Hematopoietic multipotent progenitor cell treated with erythropoietin and hydrocortisone succinate and interleukin-3 and kit ligand, for 4 days (in vitro differentiated cells): ENCODE results near the gene IL12B.
"Not testable (repeated sequence)": the region's sequence is repeated elsewhere in the genome, so short reads cannot be mapped to it uniquely, and the experiment has no call there.

Source experiments
- DNase-seq: peaks from one replicate; pipeline ENCODE4 v3.0.0-alpha.2; 2015

The IL12B gene

DNA sequence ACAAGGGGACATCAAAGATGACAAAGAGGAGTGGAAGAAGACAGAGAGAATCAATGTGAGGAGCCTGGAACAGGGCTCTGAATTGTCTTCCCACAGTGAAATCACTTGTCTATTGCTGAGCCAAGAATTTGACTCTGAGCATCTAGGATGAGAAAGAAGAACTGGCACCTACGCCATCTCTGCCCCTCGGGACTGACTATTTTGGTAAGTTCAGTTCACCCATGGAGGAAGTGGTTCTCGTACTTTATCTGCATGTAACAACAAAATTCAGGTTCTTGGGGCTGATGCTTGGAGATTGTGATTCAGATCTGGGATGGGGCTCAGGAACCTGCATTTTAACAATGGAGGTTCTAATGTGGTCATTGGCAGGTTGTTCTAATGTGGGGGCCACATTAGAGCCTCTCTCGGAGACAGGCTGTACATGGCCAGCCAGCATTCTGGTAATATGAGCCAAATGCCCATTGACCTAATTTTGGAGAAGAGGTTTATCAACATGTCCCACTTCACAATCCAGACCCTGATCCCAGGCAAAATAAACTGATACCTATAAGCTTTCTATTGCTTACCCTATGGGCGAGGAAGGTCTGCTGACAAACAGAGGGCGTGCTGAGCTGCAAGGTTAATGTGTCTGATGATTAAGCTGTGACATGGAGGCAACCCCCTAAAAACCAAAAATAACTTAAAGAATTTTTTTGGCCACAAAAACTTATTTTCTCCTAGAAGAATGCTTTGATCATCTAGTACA lies 2.7 kb upstream of the IL12B start:
- no peak for DNase-seq

DNA sequence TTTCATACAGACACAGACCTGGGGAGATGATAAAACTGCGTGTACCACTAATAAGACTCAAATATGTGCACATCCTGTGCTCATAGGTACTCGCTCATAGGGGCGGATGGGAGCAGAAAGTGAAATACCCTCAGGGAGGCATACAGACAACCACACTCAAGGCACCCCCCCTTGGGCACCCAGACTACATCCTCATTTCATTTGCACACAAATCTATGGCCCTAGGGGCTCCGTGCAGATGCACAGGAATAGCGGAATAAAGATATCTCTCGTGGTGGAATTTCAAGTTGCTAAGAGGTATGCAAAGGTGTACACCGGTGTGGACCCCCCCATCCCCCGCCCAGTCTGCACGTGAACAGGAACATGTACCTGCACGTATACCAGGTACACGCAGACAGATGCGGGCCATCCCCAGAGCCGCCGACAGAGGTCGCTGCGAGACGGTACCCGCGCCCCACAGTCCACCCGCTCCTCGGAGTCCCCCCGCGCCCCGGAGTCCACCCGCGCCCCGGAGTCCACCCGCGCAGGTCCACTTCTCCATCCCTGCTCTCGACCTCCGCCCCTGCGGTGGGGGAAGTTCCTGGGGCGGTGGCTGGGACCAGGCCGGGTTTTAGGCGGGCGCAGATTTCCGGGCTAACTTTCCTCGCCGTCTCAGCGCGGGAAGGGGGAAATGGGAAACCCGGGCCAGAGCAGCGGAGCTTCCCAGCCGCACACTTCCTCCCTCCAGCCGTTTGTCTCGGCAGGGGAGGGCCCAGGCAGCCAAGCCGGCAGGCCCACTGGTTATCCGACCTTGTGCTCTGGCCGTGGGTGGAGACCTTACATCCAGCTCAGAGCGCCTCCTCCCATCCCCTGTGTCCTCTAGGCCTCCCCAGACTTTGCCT lies 1.0 kb upstream of the IL12B start:
- DNase-seq, result peak; percentile 60

DNA sequence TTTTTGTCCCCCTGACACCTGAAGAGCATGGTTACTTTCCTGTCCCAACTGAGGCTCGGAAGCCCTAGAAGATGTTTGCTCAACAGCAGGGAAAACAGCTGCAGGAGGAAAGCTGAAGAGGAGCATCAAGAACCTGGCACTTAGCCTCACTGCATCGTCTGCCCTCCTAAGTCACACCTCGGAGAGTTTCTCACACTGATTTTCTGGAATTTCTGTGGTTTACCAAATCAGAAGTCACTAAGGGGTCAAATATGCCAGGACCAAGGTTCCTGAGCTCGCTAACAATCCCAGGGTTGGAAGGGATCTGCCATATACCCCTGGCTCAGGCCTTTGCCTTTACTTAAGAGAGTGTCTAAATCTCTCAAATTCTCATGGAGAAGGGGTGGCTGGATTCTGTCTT lies 5.3 kb downstream of the IL12B start:
- DNase-seq, result no peak

DNA sequence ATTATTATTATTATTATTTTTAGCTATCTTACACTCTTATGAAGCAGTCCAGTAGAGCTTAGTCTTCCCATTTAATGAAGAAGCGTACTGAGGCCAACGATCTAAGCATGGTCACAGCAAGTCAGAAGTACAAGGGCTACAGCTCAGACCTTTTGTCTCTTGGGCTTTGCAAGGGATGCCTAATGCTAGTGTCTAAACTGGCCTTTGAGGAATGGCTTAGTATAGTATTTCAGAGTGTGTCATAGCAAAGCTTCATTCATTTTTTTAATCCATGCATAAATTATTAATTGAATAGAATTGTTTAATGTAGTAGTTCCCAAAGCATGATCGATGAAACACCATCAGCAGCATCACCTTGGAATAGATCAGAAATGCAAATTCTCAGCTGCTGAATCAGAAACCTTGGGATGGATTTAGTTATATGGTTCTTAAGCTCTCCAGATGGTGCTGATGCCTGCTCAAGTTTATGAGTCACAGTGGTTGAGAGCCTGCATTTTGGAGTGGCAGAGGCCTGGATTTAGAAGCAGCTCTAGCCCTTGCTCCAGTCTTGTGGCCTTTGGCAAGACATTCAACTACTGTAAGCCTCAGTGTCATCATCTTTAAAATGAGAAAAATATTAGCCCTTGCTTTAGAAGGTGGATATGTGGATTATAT lies 6.1 kb downstream of the IL12B start:
- no peak for DNase-seq

DNA sequence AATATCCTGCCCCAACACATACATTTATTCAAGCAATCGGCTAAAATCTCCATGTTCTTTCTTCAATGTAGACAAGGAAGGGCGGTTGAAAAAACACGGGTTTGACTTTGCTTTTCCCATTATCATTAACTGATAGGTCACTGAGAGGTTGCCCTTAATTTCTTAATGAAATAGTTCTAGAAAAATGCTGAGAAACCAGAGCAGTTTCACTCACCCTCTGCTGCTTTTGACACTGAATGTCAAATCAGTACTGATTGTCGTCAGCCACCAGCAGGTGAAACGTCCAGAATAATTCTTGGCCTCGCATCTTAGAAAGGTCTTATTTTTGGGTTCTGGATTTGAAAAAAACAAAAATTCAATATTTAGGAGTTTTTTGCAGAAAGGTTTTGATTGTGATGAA lies 8.1 kb downstream of the IL12B start:
- DNase-seq, result no peak

DNA sequence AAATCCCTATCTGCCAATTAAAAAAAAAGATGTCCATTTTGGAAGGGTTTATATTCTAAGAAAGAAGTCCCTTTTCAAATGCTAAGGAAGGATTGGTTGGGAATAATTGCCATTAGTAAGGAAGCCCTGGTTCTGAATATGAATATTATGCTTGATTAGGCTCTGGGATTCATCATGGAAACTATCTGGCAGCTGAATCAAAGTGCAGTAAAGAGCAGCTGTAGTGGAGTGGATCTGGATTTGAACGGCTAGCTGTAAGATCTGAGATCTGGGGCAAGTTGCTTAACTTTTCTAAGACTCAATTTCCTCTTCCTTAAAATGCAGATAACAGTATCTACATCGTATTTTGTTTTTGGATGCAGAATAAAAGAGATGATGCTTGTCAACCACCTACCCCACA lies 10.5 kb downstream of the IL12B start:
- peak; percentile 39 for DNase-seq

DNA sequence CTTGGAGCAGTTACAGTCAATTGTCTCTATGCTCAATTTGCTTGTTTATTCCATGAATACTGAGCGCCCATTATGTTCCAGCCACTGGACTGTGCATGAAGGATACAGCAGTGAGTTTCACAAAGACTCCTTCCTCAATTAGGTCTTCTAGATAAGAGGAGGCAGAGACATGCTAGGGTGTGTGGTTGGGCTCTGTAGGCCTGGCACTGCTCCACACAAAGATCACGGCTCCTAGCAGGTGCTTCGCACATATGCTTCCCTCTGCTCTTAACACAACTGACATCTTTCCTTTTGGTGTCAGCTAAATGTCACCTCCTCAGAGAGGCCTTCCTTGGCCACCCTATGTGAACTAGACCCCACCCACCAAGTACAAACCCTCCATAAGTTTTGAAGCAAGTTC lies 10.9 kb downstream of the IL12B start:
- peak; percentile 57 for DNase-seq

DNA sequence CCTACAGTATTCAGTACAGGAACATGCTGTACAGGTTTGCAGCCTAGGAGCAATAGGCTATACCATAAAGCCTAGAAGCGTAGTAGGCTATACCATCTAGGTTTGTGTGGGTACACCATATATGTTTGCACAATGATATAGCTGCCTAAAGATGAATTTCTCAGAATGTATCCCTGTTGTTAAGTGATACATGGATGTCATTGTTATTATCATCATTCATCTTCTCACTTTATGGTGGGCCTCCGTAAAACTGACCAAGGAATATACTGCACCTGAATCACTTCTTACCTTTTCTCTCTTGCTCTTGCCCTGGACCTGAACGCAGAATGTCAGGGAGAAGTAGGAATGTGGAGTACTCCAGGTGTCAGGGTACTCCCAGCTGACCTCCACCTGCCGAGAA lies 11.8 kb downstream of the IL12B start:
- no peak for DNase-seq

DNA sequence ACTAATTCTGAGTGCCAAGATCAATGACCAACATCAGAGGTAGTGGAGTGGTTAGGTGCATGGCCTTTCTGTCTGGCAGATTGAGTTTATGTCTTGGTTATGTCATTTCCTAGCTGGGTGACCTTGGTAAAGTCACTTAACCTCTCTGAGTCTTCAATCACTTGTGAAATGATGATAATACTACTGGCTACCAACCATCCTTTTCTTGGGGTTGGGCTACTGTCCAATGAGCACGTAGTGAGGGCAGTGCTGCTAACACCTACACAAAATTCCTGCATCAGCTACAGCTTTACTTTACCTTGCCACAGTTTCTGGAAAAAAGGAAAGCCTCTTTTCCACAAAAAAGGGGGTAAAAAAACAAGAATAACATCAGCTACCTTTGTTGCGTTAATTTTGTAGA lies 12.4 kb downstream of the IL12B start:
- no peak for DNase-seq

DNA sequence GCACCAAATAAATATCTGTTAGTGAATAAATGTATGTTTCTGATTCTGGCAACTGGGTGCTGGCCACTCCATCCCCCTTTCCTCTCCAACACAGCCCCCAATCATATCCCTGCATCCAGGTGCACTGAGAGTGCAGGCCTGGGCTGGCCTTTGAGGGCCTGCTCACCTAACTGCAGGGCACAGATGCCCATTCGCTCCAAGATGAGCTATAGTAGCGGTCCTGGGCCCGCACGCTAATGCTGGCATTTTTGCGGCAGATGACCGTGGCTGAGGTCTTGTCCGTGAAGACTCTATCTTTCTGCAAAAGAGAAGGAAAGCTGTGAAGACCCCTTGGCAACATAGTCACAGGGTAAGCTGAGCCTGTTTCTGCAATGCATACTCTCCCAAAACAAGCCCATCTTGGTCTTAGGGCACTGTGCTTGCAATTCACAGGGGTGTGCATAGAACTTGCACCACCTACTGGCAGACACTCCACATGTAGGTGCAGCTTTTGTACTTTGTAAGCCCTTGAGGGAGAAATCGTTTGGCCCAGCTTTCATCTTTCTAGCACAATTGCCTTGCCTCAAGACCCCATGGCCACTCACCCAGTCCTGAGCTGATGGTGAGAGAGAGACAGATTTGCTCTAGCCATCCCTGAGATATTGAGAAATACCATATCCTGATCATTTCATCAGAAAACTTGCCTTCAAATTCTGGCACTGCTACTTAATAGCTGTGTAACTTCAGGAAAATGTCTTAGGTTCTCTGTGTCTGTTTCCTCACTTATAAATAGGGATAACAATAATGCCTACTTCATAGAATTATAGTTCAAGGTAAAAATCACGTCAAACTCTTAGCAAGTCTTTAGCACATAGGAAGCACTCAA lies 13.5 kb downstream of the IL12B start:
- peak; percentile 75 for DNase-seq

DNA sequence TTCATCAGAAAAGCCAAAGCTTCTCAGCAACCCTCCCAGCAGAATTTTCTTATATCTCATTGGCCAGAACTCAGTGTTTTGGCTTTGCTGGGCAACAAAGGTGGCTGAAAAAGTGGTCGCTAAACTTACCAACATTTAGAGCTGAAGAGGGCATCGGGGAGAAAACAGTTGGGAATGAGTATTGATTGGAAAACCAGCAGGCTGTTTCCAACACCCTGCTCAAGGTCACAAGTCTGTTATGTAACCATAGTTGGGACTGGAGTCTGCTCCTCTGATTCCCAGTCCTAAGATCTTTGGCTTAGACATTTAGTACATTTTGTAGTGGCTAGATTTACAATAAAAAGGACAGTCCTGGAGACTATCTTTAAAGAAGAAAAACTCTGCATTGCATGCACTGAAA lies 17.1 kb downstream of the IL12B start:
- no peak for DNase-seq

DNA sequence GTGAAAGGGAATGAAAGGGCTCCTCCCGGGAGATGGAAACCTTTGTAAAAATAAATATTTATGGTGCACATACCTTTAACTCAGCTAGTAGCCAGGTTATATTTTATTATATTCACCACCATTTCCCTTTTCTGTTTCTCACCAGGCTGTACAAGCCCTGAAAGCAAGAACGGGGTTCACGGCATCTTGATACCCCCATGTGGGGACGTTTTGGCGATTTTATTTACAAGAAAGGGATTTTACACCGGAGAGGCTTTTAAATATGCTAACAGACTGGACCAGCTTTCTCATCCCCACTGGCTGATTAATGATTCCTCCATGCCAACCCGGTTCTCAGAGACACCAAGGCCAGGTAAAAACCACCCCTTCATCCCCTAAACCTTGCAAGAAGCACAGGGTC lies 19.2 kb downstream of the IL12B start:
- no peak for DNase-seq

DNA sequence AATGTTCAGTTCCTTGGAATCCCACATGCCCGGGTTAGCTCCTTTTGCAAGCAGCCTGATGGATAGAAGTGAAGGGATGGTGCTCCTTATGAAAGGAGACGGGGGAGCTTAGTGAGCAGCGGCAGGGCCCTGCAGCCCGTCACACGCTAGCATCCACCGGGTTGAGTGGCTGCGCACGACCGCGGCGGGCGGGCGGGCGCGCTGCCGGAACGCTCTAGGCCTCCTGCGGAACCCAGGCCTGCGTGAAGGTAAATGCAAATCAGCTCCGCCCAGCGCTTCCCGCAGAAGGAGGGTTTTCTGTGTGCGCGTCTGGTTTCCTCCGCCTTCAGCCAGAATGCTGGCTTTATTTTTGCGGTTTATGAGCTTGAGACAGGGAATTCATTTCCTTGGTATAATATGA lies 19.8 kb downstream of the IL12B start:
- peak; percentile 47 for DNase-seq

DNA sequence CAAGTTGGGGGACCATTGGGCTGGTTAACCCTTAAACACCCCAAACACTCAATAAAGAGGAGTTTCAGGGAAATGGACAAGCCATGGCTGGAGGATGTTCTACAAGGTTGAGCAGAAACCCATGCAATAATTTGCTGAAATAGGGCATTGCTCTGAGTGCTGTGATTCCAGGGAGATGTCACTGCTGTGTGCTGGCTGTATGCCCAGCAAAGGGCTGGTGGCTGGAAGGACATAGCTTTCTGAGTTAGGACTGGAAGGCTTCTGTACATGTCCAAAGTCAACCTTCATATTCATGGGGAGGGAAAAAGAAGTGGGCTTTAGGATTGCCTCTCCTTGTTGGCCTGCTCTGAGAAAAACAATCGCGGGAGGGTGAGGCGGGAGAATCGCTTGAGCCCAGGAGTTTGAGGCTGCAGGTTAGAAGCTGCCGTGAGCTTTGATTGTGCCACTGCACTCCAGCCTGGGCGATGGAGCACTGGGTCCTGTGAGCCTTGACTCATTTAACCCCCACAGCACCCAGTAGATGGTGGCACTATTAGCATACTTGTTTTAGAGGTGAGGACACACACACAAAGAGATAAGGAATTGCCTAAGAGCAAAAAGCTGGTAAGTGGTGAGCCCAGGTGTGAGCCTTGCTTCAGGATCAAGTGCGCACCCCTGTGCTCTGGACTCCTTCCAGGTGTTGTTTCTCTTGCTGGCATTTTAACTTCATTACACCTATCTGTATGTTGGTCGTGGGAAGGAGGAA lies 20.4 kb downstream of the IL12B start:
- DNase-seq, result no peak

DNA sequence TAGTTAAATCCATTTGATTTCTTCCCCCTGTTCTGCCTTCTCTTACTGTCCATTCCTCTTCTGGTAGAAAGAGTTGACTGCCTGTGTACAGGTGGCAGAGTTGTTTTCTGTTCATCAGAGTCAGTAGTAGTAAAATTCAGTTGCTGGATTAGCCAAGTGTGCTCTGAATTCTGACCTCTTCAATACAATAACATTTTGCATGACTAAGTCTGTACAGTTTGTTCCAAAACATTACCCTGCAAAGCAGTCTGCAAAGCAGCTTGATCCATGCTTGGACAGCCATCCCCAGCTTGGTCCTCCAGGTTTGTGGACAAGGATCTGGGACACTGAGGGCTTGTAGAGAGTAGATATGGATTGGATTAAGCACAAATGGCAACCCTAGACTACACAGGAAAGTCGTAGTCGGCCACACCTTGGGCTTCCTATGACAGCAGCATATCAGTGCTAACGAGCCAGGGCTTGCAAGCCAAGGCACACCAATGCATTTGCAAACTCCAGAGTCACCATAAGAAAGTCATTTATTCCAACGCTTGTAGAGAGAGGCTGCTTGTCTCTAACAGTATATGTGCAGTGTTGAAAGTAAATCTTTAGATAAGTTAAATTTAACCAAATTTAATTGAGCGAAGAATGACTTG lies 25.2 kb downstream of the IL12B start:
- no peak for DNase-seq

DNA sequence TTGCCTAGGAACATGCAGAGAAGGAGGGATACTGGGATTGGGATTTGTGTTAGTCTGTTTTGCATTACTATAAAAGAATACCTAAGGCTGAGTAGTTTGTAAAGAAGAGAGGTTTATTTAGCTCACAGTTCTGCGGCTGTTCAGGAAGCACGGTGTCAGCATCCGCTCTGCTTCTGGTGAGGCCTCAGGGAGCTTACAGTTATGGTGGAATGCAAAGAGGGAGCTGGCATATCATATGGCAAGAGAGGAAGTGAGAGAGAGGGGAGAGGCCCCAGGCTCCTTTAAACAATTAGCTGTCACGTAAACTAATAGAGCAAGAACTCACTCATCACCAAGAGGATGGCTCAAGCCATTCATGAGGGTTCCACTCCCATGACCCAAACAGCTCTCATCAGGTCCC lies 27.0 kb downstream of the IL12B start:
- DNase-seq, result no peak

DNA sequence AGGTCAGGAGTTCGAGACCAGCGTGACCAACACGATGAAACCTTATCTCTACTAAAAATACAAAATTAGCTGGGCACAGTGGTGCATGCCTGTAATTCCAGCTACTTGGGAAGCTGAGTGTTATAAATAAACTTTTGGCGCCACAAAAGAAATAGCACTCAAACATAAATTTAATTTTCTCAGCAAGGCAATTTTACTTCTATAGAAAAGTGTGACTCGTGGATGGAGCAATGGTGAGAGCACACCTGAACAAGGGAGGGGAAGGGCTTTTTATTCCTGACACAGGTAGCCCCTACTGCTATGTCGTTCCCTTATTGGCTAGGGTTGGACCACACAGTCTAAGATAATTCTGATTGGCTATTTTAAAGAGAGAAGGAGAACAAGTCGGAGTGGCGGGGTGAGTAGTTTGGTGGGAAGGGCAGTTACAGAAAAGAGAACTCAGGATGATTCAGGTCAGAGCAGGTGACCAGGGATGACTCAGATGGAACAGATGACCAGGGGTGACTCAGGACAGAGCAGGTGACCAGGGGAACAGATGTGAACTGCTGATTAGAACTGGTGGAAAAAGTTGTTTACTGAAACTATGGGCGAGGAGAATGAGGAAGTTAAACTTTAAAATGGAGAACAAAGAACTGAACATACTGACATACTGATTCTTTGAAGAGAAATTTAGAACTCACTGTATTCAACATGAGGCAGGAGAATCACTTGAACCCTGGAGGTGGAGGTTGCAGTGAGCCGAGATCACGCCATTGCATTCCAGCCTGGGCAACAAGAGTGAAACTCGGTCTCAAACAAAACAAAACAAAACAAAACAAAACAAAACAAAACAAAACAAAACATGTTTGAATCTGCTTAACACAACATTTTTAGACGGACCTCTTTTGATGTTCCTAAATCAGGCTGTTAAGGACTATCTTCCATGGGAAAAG lies 28.1 kb downstream of the IL12B start:
- DNase-seq, result peak; percentile 40

DNA sequence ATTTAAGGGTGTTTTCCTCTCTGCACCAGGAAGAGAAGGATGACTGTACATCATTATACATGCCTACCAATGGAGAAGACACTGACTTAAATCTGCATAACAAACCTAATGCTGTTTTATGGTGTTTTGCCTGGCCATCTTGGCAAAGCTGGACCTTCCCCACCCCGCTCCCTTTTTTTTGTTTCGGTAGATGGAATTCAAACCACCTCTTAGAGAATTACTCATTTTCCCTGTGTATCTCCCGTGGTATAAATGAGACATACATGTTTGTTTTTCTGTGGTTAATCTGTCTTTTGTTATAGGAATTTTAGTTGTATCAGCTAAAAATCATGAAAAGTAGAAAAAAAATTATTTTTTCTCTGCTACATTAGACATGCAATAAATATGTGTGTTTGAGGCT lies 28.8 kb downstream of the IL12B start:
- no peak for DNase-seq

DNA sequence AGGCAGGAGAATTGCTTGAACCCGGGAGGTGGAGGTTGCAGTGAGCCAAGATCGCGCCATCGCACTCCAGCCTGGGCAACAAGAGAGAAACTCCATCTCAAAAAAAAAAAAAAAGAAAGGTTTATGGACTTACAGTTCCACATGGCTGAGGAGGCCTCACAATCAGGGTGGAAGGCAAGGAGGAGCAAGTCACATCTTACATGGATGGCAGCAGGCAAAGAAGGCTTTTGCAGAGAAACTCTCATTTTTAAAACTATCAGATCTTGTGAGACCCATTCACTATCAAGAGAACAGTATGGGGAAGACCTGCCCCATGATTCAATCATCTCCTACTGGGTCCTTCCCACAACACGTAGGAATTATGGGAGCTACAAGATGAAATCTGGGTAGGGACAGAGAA lies 33.0 kb downstream of the IL12B start:
- DNase-seq, result not testable (repeated sequence)

DNA sequence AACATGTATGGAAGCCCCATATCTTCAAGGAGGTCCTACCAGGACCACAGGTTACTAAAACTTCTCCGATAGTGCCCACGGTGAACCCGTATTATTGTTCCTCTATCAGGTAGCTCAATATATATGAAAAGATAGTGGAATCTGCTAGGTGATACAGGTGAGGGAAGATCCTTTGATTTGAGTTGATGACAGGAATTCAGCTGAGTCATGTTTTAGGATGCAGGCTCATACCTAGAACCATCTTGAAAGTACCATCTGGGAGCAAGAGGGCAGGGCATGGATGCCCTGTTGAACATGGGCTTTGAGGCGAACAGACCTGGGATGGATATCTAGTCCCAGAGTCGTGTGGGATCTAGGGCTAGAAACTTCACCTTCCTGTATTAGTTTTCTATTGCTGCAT lies 35.4 kb downstream of the IL12B start:
- DNase-seq, result no peak
